HUDEP-2 (cell line): ENCODE measurements around the gene NDUFA8.

Experiments used
- DNase-seq, 76 experiments: peaks; one replicate each; lab custom pipeline; 2025; ENCODE audit not compliant: unreplicated experiment in 76 of 76; lab: John Stamatoyannopoulos, UW

The NDUFA8 gene

GRCh38 chr9:122159026-122159924, at the start of gene NDUFA8, which contains the start of gene MORN5:
Gene NDUFA8, minus strand, starts transcription at chr9:122159779. Its CDS starts 102 bp downstream, at chr9:122159677.
Gene MORN5, plus strand, starts transcription at chr9:122159908. Its CDS starts 65 bp downstream, at chr9:122159973.
- peak; percentile 34 to 97 (median 92) for DNase-seq

- no peak for DNase-seq
Observed at GRCh38 chr9:122207096-122207495, 47.5 kb upstream of the NDUFA8 start.

- DNase-seq: no peak
Observed at GRCh38 chr9:122206118-122207046, 46.8 kb upstream of the NDUFA8 start.

- DNase-seq: no peak
Observed at GRCh38 chr9:122205176-122205575, 45.6 kb upstream of the NDUFA8 start.

GRCh38 chr9:122204491-122204890, 44.9 kb upstream of the NDUFA8 start:
- no peak for DNase-seq

DNA sequence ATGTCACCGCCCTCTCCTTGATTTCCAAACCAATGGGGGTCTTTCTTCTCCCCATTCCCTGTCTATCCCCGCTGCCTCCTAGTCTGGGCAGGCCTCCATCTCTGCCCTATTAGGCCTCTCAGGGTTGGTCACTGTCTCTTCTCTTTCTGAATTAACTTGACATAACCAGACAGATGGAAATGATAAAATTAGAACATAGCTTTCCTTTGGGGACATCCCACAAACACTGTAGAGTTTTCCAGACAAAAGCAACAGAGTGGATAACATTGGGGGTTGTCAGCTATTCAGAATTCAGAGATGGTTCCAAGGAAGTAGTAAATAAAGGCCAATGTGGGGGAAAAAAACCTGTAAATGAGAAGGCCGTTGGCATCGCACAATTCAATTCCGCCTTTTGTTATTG, 44.5 kb upstream of the NDUFA8 start:
- no peak for DNase-seq

- no peak for DNase-seq
Observed at GRCh38 chr9:122202111-122202510, 42.5 kb upstream of the NDUFA8 start.

DNA sequence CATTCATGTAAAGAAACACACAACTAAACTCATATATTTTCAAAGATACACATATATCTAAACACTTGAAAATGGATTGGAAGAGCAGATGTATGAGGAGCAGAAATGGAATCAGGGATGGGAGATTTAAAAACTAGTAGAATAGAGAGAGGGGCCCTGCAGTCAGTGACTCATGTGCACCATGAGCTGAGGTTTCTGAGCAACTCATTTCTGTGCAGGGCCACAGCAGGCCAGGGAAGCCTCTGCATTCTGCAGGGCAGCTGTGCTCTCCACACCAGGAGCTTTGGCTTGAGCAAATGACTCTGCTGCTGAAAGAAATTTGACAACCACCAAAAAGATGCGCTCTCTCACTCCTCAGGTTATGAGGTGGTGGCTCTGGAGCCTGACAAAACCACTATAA, 42.1 kb upstream of the NDUFA8 start:
- no peak for DNase-seq

DNA sequence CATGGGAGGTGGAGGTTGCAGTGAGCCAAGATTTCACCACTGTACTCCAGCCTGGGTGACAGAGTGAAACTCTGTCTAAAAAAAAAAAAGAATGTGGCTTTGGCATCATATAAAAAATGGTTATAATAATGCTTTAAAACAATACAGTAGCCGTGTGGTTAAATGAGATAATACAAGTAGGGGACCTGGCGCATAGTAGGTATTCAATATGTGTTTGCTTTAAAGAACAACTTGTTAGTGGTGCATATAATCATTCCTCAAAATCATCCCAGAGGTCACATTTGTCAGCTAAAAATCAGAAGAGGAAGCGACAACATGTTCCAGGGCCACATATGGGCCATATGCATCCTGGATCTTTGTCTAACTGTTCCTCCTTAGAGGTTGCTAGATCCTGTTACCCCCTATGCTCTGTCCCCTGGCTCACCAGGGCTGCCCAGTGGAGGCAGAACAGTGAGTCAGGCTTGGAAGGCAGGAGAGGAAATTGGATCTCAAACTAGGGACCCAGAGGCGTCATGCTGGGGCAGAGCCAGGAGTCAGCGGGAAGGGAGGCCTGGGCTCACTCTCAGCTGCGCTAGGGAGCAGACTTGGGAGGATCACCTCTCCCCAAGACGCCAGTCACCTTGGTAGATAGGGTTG, 41.5 kb upstream of the NDUFA8 start:
- no peak for DNase-seq

DNA sequence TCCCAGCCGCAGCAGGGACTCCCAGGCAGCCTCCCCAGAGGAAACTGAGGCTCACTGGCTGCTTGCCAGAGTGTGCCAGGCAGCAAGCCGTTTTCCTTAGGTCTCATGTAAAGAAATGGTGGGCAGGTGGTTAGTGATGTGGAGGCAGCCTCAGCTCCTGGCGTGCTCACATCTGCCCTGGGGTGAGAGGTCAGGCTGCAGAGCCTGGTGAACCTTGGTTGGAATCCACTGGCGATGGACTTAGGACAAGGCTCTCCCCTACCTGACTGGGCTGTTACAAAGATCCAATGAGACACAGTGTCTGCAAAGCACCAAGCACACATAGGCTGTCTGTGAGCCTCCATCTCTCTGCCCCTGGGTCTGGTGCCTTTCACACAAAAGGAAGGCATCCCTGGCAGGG, 38.3 kb upstream of the NDUFA8 start:
- DNase-seq: no peak

GRCh38 chr9:122197426-122197825, 37.8 kb upstream of the NDUFA8 start:
- DNase-seq: no peak

- DNase-seq: no peak
Observed at GRCh38 chr9:122195875-122196274, 36.3 kb upstream of the NDUFA8 start.

DNA sequence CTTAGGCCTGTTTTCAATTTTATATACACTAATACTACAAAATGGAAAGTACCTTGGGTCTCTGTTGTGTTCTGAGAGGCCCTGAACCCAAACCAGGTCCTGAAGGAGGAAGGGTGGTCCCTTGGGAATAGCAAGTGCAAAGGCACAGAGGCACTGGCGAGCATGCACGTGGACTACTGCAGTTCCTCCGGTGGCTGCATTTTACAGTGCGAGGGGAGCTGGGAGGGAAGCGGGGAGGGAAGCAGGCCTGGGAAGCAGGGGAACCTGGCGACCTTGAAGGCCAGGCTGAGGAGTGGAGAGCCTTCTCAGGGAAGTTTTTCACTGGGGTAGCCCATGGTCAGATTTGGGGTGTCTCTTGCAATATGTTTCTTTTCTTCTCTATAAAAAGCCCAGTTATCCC, 34.1 kb upstream of the NDUFA8 start:
- no peak for DNase-seq

DNA sequence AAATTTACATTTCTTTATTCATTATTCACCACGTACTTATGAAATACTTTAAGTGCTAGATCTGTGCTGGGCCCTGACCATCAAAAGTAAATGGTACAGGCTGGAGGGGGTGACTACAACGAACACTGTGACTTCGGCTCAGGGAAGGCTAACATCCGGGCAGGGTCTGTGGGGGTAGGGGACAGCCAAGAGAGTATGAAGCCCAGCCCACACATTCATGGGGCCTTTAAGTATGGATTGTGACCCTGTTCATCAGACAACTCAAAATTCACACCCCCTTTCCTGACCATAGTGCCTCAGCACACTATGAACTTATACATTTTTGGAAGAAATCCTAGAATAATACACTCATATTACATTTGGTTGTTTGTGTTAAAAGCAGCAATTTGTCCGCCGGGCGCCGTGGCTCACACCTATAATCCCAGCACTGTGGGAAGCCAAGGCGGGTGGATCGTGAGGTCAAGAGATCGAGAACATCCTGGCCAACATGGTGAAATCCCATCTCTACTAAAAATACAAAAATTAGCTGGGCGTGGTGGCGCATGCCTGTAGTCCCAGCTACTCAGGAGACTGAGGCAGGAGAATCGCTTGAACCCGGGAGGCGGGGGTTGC, 33.4 kb upstream of the NDUFA8 start:
- DNase-seq: no peak

DNA sequence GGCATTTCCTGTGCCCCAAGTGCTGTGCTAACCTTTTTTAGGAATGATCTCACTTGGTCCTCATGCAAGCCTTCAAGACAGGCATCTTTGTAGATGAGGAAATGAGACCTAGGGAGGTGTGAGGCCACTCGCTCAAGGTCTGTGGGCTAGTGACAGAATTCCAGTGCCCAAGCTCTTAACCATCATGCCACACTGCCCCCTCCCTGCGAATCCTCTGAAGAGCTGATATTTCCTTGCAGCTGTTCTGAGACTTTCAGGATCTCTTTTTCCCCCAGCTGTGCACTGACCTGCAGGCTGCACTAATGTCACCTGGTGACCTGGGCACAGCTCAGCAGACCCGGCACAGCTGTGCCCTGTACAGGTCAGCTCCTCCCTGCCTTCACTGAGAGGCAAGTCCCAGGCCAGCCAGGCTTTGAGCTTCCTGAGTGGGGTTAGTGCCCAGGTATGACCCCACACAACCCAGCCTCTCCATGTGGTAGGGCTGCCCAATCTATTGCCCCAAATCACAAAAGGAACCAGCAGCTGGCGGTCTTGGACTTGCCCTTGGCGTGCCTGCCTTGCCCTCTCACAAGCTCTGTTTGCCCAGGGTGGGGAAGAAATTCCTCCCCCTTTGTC, 32.8 kb upstream of the NDUFA8 start:
- DNase-seq: peak in 12 of 76 experiments; percentile 4 to 48 (median 18)

GRCh38 chr9:122191584-122191983, 32.0 kb upstream of the NDUFA8 start:
- no peak for DNase-seq

DNA sequence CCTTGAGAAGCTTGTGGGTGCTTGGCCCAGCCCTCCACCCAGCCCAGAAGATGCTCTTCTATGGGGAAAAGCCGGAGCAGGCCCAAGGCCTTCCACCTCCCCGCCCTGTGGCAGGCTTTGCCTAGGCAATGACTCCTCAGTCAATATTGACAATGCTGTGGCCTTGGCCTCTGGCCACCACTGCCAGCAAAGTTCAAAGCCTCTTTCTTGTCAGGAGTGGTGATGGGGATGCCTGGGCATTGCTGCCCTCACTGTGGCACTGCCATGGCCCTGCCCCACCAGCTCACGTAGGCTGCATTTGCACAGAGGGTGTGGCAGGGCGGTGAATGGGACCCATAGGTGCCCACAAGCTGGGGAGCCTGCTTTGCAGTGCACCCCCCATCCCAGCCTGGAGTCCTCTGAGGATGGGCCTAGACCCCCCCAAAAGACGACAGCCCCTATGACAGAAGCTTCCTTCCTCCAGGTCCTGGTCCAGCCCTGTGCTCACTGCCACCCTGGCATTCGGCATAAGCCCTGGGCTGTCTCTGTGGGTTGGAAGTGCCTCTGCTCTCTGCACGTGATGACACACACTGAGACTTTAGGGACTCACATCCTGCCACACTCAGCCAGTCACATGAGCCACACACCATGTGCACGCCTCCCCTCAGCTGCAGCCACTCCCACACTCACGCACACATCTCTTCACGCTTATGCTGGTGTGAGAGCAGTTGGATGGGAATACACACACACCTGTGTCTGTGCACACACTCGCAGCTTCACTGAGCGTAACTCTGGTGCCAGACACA, 31.2 kb upstream of the NDUFA8 start:
- DNase-seq: no peak

GRCh38 chr9:122188369-122188768, 28.8 kb upstream of the NDUFA8 start:
- no peak for DNase-seq

DNA sequence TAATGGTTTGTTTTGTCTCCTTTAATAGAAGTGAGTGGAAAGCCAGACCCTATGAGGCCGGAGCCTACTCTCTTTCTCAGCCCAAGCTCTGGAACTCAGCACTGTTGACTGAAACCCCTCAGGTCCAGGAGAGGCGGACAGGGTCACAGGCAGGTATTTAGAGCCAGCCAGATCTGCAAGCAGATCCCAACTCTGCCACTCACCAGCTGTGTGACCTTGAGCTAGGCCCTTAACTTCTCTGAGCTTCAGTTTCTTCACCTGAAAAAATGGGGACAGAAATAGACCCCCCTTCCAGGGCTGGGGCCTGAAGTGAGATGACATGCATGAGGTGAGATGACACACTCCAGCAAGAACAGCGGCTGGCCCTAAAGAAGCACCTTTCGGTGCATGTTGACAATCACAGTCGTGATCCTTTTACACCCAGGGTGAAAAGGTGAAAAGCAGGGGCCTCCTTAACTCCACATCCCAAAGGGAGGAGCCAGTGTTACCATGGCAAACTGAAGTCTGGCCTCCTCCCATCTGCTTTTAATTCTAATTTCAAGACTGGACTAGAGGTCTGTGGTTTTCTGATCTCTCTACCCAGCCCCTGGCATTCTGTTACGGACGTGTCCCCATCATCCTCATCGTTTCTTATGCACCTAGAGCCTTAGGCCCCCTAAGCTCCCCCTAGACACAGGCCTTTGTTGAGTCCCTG, 27.3 kb upstream of the NDUFA8 start:
- no peak for DNase-seq
